Lower leg skin (tissue), 4 donors: ENCODE measurements around the gene SUPT16H. TPM values are rescaled to one million over a fixed set of nuclear protein-coding genes. Genes with fewer than 3 reads are reported as not detected.

Experiments
- DNase-seq, 2 donors: peaks; one replicate each; pipeline ENCODE4 v3.0.0-alpha.2; 2019; ENCODE audit warnings: low spot score in 2 of 2
- H3K4me3 ChIP-seq: fragments of 200-600 bp; sonication (generic); 2 replicates; pipeline ENCODE4 v1.5.1; 2017; ENCODE audit warnings: mild to moderate bottlenecking, low read depth; ENCODE audit not compliant: poor library complexity, severe bottlenecking
- POLR2A ChIP-seq, 2 donors: fragments of 450-650 bp; IDR thresholded peaks; one replicate each; pipeline ENCODE4 v1.6.1; 2016 to 2017; ENCODE audit warnings: antibody characterized with exemption in 2 of 2, mild to moderate bottlenecking in 1 of 2, moderate library complexity in 1 of 2
- WGBS, 2 donors: methylation state at CpG; one replicate each; pipeline ENCODE4 v1.1.5; 2018; 5-methylcytosine and 5-hydroxymethylcytosine counted together
- intact Hi-C: fragments of 100-400 bp; cut with DNase I; formaldehyde crosslinking; loops from one replicate; pipeline ENCODE4 v1.15.0; 2023; ENCODE audit warnings: low total_unique reads
- total RNA-seq, 4 donors: library from RNA; depleted of rRNA; stranded (reverse); fragments of >200 nt; gene quantifications; one replicate each; pipeline ENCODE4 v1.1.0, GENCODE V29; 2016
- TF ChIP-seq, protein P1 (sequence below), 3 donors: fragments of 450-650 bp; IDR thresholded peaks; one replicate each; pipeline ENCODE4 v1.5.1; 2016; ENCODE audit warnings: antibody characterized with exemption in 3 of 3, mild to moderate bottlenecking in 3 of 3, moderate library complexity in 2 of 3

Gene SUPT16H
- total RNA-seq, 4 donors from 2014 or later: 35.7 to 50.3 (median 45.8) TPM

DNA sequence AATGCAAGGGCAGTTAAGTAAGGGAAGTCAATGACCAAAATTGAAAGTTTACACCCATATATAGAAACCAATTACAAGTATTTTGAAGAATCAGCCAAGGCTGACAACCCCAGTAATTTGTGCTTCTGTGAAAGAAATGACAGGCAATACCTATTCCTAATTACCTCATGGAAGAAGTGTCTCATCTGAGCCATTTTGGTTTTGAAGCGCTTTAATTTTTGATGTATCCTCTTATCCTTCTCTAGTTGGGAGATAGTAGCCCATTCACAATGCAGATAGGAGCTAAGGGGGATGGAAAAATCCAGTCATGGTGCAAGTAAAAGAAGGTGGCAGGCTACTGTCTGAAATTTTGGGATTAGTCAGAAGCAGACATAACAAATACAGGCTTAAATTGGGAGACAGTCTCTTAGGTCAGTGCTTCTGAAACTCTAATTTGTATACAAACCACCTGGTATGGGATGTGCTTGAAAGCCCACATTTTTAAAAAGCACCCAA lies 30.4 kb upstream of the SUPT16H start:
- intact Hi-C loops: no loop called here
- 95 to 97% methylated on average over 1 of the region's 1 CpG for WGBS, 2 donors
- no peak overlapping the region for H3K4me3 ChIP-seq
- no peak for DNase-seq
- TF ChIP-seq POLR2A (IDR thresholded peaks at IDR 0.05): no peak
- TF ChIP-seq, protein P1, sequence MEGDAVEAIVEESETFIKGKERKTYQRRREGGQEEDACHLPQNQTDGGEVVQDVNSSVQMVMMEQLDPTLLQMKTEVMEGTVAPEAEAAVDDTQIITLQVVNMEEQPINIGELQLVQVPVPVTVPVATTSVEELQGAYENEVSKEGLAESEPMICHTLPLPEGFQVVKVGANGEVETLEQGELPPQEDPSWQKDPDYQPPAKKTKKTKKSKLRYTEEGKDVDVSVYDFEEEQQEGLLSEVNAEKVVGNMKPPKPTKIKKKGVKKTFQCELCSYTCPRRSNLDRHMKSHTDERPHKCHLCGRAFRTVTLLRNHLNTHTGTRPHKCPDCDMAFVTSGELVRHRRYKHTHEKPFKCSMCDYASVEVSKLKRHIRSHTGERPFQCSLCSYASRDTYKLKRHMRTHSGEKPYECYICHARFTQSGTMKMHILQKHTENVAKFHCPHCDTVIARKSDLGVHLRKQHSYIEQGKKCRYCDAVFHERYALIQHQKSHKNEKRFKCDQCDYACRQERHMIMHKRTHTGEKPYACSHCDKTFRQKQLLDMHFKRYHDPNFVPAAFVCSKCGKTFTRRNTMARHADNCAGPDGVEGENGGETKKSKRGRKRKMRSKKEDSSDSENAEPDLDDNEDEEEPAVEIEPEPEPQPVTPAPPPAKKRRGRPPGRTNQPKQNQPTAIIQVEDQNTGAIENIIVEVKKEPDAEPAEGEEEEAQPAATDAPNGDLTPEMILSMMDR (IDR thresholded peaks at IDR 0.05): no peak

DNA sequence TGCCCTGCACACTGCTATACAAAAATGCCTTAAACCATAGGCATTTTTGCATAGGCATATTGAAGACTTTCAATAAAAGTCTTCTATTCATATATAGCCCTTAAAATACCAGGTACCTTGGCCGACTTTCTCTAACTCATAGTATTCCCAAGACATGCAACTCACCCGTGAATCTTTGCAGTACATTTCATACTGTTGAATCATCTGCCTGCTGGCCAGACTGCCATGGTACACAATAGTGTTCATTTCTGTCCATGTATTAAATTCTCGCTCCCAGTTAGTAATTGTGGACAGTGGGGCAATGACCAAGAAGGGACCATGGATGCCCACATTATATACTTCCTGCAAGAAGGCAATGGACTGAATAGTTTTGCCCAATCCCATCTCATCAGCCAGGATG lies 24.3 kb upstream of the SUPT16H start:
- H3K4me3 ChIP-seq: no peak overlapping the region
- no peak for DNase-seq
- intact Hi-C loops: no loop called here
- WGBS, 2 donors: 74 to 79% methylated on average over 3 of the region's 3 CpGs
- TF ChIP-seq, protein P1 (IDR thresholded peaks at IDR 0.05): no peak
- no peak for TF ChIP-seq POLR2A (IDR thresholded peaks at IDR 0.05)

DNA sequence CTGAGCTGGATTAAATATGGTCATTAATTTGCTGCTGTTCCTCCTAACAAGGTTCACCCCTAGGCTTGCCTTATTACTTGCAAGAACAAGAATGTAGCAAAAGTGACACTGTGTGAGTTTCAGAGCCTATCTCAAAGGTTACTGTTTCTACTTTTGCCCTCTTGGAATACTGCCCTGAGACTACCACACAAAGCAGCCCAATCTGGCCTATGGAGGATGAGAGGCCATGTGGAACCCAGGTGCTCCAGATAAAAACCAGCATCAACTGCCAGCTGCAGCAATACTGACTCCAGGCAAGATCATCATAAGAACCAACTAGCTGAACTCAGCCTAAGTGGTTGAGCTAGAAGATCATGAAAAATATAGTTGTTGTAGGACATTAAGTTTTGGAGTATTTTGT lies 22.4 kb upstream of the SUPT16H start:
- intact Hi-C loops: no loop called here
- H3K4me3 ChIP-seq: no peak overlapping the region
- no peak for DNase-seq
- TF ChIP-seq POLR2A (IDR thresholded peaks at IDR 0.05): no peak
- TF ChIP-seq, protein P1 (IDR thresholded peaks at IDR 0.05): no peak

DNA sequence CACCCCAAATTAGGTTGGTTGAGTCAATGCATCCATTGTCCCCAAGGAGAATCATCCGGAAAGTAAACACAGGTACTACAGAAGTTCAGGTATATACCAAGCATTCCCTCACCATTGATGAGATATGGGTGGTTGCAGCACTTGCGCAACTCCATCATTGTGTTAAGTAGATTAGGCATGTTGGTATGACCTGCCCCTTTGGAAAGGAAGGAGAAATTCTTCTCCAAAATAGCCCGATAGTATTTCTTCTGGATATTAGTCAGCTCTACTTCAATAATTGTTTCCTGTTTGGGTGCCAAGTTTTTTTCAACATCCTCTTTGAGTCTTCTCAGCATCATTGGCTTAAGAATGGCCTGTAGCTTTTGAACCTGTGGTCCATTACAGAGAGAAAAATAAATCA lies 21.3 kb upstream of the SUPT16H start:
- no peak overlapping the region for H3K4me3 ChIP-seq
- WGBS, 2 donors: 73 to 79% methylated on average over 3 of the region's 3 CpGs
- TF ChIP-seq, protein P1 (IDR thresholded peaks at IDR 0.05): no peak
- no peak for TF ChIP-seq POLR2A (IDR thresholded peaks at IDR 0.05)
- intact Hi-C loops: no loop called here
- no peak for DNase-seq

DNA sequence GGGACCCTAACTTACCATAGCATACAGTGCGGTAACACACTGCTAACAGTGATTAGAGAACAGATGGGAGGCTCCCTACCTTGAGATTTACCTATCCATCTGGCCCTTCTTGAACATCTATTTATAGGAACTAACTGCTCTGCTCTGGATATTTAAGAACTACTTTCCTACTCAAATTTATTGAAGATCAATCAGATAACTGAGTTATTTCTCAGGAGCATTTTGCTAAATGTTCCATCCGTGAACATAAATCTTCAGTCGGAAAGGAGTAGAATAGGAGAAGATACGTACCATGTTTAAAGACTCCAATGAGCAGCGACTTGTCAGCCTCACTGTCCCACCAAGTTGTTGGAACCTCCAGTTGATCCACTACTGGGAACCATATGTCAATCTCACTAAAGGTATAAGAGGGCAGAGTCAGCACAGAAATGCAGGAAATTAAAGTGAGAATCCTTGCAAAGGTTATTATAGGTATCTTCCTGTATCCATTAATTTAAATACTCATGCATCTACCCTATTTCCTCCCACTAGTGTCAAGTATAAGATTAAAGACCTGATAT lies 15.6 kb upstream of the SUPT16H start:
- intact Hi-C loops: no loop called here
- no peak overlapping the region for H3K4me3 ChIP-seq
- TF ChIP-seq, protein P1 (IDR thresholded peaks at IDR 0.05): no peak
- no peak for DNase-seq
- 96 to 97% methylated on average over 5 of the region's 5 CpGs for WGBS, 2 donors

DNA sequence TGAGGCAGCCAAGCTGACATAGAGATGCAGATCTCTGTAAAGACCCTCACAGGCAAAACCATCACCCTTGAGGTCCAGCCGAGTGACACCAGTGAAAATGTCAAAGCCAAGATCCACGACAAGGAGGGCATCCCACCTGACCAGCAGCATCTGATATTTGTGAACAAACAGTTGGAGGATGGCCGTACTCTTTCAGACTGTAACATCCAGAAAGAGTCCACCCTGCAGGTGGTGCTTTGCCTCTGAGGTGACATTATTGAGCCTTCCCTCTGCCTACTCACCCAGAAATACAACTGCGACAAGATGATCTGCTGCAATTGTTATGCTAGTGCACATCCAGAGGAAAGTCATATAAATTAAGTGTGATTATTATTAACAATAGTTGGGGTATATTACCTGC lies 15.1 kb upstream of the SUPT16H start:
- TF ChIP-seq POLR2A (IDR thresholded peaks at IDR 0.05): no peak
- TF ChIP-seq, protein P1 (IDR thresholded peaks at IDR 0.05): no peak
- 95 to 98% methylated on average over 4 of the region's 4 CpGs for WGBS, 2 donors
- intact Hi-C loops: no loop called here

More for the DNA sequence above, 15.1 kb upstream of the SUPT16H start:
- no peak for DNase-seq
- H3K4me3 ChIP-seq: no peak overlapping the region
